Fibroblast of lung (primary cell): ENCODE results near the gene NTPCR.

Experiments used
- EZH2 ChIP-seq: IDR thresholded peaks from 2 replicates; pipeline ENCODE4 v1.5.1; 2012; ENCODE audit warnings: low read length, control low read depth, mild to moderate bottlenecking; ENCODE audit errors: missing control alignments
- TF ChIP-seq, protein P1 (sequence below), 2 donors: IDR thresholded peaks in 1 of 2; conservative IDR thresholded peaks in 1 of 2; 1 replicate in 1 of 2; 2 replicates in 1 of 2; pipeline ENCODE4 v1.5.1; 2011 to 2012; ENCODE audit warnings: low read length in 2 of 2, control low read depth in 1 of 2, inconsistent platforms in 1 of 2, low read depth in 1 of 2, mild to moderate bottlenecking in 1 of 2

DNA sequence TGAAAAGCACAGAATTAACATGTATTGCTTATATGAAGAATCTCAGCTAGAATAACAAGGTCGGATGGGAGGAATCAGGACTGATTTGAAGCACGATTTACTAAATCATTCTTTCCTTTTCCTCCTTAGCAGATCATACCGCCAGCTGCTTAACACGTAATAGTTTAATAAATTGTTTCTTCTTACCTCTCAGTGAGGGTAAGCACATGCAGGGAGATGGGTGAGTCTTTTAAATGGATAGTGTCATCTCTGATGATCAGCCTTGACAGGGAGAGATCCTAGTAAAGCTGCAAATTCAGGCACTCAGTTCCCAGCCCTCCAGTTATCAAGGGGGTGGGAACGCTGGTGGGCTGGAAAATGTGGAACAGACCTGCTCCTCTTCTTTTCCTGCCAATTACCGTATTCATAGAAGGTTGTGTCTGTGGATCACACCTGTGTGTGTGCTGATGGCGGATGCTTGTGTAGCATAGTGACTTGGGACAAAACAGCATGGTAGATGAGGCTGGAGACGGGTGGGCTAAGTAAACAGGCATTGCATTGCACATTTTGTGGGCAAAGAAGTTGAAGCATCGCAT lies 30.7 kb downstream of the NTPCR start:
- TF ChIP-seq, protein P1, sequence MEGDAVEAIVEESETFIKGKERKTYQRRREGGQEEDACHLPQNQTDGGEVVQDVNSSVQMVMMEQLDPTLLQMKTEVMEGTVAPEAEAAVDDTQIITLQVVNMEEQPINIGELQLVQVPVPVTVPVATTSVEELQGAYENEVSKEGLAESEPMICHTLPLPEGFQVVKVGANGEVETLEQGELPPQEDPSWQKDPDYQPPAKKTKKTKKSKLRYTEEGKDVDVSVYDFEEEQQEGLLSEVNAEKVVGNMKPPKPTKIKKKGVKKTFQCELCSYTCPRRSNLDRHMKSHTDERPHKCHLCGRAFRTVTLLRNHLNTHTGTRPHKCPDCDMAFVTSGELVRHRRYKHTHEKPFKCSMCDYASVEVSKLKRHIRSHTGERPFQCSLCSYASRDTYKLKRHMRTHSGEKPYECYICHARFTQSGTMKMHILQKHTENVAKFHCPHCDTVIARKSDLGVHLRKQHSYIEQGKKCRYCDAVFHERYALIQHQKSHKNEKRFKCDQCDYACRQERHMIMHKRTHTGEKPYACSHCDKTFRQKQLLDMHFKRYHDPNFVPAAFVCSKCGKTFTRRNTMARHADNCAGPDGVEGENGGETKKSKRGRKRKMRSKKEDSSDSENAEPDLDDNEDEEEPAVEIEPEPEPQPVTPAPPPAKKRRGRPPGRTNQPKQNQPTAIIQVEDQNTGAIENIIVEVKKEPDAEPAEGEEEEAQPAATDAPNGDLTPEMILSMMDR (conservative IDR thresholded peaks at IDR 0.05 in 1 of 2, IDR thresholded peaks at IDR 0.05 in 1 of 2; ENCODE audit: low read depth in 1 of 2, low read length in 2 of 2) = no peak
- TF ChIP-seq EZH2 = no peak
